GM12874 (cell line): ENCODE results near the gene TANGO2.

Source experiments
- TF ChIP-seq, protein P1 (sequence below): IDR thresholded peaks from 2 replicates; pipeline ENCODE4 v1.5.1; 2011; ENCODE audit warnings: low read depth, mild to moderate bottlenecking, control low read depth, low read length, moderate library complexity; ENCODE audit not compliant: insufficient read depth

The TANGO2 gene, protein sequence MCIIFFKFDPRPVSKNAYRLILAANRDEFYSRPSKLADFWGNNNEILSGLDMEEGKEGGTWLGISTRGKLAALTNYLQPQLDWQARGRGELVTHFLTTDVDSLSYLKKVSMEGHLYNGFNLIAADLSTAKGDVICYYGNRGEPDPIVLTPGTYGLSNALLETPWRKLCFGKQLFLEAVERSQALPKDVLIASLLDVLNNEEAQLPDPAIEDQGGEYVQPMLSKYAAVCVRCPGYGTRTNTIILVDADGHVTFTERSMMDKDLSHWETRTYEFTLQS

DNA sequence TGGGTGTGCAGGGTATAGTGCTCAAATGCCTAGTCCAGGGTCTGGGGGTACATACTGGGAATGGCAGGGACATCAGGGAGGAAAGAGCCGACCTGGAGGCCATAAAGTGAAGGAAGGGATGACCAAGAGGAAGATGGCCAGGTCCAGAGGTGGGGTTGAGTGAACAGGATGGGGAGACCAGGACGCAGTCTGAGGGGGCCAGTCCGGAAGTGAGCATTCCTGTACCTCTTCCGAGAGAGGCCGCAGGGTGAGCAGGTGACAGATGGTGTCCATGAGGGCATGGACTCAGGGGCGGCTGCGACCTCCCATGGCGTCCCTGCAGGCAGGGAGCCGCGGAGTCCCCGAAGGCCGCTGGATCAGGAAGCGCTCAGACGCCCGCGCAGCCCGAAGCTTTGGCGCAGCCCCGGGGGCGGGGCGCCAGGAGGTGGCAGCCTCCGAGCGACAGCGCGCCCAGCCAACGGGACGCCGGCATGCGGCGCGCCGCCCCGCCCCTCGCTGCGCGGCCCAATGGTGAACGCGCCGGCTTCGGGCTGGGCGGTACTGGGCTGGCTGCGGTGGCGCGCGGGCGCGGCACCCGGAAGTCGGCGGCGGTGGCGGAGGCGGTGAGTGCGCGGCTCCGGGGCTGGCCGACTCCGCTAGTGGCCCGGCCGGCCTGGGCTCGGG is at the start of gene TANGO2:
Gene TANGO2 (plus strand): TSS at position 578 of the 663 bp plus-strand sequence. CDS start 15,689 bp downstream, outside the sequence.
- TF ChIP-seq, protein P1, sequence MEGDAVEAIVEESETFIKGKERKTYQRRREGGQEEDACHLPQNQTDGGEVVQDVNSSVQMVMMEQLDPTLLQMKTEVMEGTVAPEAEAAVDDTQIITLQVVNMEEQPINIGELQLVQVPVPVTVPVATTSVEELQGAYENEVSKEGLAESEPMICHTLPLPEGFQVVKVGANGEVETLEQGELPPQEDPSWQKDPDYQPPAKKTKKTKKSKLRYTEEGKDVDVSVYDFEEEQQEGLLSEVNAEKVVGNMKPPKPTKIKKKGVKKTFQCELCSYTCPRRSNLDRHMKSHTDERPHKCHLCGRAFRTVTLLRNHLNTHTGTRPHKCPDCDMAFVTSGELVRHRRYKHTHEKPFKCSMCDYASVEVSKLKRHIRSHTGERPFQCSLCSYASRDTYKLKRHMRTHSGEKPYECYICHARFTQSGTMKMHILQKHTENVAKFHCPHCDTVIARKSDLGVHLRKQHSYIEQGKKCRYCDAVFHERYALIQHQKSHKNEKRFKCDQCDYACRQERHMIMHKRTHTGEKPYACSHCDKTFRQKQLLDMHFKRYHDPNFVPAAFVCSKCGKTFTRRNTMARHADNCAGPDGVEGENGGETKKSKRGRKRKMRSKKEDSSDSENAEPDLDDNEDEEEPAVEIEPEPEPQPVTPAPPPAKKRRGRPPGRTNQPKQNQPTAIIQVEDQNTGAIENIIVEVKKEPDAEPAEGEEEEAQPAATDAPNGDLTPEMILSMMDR, result no peak

DNA sequence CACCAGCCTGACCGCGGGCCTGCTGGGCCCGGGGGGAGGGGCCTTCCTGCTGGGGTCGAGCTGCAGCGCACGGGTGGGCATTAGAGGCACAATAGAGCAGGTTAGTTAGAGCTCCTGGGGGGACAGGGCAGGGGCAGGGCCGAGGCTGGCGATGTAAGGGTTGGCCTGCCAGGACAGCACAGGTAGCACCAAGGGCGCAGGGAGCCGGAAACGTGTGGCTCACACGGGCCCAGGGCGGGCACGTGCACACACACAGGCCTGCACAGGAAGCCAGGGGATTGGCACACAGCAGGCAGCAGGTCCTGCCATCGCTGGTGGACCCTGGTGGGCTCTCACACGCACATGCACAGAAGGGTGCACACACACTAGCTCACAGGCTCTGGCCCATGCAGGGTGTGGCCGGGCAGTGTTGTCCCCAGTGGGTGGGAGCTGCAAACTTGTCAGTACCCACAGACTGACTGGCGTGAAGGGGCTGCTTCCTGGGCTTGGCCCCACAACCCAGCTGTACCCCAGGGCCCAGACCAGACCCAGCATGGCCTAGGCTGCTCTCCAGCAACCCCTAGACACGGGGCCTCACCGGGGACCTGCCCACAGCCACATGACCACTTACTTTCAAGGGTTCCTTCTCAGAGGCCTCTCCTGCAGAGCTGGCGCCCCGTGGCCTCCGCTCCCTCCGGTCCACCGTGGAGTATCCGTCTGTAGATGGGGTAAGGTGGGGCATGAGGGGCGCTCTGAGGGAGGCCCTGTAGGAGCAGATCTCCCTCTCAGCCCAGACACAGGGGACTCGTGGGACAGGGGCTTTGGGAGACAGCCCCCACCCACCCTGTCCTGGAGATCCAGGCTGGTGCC is 49.4 kb upstream of the TANGO2 start:
- TF ChIP-seq, protein P1, result no peak

DNA sequence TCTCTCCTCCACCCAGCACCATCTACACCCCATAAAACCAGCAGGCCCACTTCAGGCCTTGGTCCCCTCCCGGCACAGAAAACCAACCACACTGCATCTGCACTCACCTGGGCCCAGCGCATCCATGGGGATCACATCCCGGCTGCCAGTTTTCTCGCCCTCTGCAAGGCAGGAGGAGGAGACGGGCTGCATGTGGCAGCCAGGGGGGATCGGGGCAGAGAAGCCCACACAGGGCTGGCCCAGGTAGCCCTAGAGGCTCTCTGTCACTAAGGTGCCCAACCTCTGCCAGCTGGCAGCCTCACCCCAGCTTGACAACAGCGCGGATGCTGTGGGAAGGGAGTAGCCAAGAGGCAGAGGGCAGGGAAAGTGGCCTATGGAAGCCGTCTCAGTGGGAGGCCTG is 48.7 kb upstream of the TANGO2 start:
- TF ChIP-seq, protein P1, result no peak

DNA sequence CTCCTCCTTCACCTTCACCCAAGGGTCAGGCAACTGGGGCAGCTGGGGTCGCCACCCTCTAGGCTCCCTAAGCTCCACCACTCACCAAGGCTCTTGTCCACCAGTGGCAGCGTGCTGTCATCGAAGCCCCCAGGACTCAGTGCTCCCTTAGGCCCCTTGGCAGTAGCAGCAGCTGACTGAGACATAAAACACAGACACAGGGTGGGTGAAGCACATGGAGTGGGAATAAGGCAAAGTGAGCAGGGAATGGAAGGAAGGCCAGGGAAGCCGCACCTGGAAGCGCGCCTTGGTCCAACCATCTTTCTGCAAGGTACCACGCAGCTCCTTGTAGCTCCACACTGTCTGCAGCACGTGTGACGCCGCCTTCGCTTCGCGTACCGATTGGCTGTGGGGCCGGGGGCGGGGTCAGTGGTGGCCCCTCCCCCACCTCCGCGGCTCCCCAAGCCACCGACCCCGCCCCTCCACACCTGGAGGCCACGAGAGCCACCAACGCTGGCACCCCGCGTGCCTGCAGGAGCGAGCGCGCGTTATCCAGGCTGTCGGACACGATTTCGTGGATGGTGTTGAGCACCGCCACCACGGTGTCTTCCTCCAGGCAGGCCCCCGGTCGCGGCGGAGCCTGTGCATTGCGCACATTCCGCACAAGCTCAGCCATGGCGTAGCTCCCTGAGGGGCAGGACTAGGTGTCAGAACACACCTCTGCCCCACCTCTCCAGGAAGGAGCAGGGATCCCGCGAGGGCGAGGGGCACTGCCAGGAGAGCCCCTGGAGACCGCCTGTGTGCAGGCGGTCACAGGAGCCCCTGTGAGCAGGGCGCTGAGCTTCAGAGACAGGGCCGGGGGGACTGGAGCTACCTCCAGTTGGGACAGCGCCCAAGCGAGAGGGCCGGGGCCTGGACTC is 48.0 kb upstream of the TANGO2 start:
- TF ChIP-seq, protein P1, result no peak

DNA sequence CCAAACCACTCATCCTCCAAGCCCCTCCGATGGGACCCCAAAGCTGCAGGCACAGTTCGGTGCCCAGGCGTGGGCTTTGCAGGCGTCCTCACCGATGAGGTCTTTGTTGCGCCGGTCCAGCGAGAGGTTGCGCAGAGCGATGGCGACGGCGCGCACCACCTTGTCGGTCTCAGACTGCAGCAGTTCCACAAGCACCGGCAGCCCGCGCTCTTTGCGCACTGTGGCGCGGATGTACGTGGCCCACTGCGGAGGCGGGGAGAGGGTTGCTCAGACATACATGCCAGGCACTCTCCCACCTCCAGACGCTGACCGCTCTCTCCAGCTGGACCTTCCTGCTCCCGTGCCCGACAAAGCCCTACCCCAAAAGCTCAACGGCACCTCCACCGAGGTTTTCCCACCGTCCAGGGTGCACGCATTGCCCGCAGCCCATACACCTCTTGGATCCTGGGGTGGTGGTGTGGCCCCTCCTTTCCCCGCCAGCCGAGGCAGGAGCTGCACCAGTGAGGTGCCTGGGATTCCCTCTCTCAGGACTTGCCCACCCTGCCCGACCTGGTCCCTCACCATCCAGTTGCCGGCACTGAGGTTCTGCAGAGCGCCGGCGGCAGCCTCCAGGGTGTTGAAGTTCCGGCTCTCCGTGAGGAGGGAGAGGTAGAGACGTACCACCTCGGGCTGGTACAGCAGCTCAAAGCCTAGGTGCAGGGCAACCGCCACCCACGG is 47.2 kb upstream of the TANGO2 start:
- TF ChIP-seq, protein P1, result no peak

DNA sequence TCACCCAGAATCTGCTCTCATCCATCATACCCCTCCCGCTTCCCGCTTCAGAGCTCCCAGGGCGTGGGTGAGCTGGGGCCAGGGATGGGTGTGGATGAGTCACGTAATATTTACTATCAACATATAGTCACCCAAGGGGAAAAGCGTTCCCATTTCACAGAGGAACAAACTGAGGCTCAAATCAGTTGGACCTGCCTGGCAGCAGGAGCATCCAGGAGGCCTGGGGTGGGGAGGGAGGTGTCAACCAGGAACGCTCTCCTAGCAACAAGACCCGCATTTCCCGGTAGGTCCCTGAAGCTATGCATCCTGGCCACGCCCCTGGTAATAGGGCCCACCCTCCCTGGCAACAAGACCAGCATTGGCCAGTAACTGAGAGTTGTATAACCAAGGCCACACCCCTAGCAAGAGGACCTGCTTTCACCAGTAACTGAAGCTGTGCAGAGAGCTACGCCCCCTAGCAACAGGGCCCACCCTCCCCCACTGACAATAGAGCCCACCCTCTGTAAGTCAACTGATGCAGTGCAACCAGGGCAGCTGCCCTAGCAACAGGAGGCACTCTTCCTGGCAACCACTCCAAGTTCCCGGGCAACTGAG is 46.5 kb upstream of the TANGO2 start:
- TF ChIP-seq, protein P1, result no peak
